GM21529 (cell line): ENCODE measurements around the gene HIVEP2.

Experiments used
- ATAC-seq: cut with Tn5 transposase; IDR thresholded peaks from one replicate; pipeline ENCODE4 v1.9.1; 2021; ENCODE audit not compliant: unreplicated experiment

Gene HIVEP2

GRCh38 chr6:142797159-142797558 lies 147.8 kb downstream of the HIVEP2 start:
- no peak for ATAC-seq

GRCh38 chr6:142796571-142796970 lies 148.4 kb downstream of the HIVEP2 start:
- ATAC-seq = no peak

DNA sequence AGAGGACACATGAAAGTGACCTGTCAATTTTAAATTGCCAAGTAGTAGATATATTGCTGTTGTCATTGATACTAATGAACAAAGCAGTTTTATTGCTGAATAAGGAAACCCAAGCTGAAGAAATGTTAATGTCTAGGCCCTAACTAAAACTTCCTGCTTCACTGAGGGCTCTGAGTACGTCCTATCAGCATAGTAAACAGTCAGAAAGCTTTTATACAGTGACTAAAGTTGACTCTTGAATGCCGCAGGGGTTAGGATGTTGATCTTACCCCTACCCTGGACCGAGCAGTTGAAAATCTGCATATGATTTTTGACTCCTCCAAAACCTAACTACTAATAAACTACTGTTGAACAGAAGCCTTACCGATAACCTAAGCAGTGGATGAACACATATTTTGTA lies 149.0 kb downstream of the HIVEP2 start:
- no peak for ATAC-seq

GRCh38 chr6:142794424-142794823 lies 150.6 kb downstream of the HIVEP2 start:
- no peak for ATAC-seq

DNA sequence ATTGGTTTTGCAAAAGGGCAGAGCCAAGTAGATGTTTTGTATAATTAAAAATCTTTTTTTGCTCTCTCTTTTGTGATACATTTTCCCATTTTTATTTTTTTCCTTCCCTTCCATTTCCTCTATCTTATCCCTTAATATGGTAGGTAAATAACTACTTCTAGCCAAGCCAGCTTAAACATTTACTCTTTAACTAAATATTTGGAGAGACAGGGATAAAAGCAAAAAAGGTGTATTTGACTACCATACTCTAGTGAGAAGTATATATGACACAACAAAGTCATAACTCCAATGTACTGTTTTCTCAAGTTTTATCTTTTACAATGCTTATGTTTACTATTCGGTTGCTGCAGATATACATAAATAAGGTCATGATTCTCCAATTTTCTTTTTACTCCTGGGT lies 154.7 kb downstream of the HIVEP2 start:
- no peak for ATAC-seq

GRCh38 chr6:142787422-142787821 lies 157.6 kb downstream of the HIVEP2 start:
- no peak for ATAC-seq

DNA sequence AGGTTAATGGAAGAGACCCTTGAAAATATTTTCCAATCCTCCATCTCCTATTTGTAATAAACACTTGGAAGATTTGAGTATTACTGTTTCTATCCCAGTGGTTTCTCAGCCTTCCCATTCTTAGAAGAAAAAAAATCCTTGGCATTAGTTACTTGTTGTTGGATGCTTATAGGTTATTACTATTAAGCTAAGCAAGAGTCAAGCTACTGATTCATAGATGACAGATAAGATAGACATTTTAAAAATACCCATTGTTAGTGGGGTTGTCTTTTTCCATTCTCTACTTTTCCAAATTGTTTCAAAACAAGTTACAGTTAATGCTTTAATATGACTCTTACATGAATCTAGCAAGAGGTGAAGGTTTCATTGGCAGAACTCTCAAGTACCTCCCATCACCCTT lies 158.5 kb downstream of the HIVEP2 start:
- no peak for ATAC-seq

- peak; percentile 99 for ATAC-seq
These were observed 160.6 kb downstream of the HIVEP2 start for GRCh38 chr6:142784344-142784743.

- ATAC-seq = no peak
These were observed 161.5 kb downstream of the HIVEP2 start for GRCh38 chr6:142783499-142783898.

GRCh38 chr6:142781129-142781528 lies 163.8 kb downstream of the HIVEP2 start:
- ATAC-seq = no peak

DNA sequence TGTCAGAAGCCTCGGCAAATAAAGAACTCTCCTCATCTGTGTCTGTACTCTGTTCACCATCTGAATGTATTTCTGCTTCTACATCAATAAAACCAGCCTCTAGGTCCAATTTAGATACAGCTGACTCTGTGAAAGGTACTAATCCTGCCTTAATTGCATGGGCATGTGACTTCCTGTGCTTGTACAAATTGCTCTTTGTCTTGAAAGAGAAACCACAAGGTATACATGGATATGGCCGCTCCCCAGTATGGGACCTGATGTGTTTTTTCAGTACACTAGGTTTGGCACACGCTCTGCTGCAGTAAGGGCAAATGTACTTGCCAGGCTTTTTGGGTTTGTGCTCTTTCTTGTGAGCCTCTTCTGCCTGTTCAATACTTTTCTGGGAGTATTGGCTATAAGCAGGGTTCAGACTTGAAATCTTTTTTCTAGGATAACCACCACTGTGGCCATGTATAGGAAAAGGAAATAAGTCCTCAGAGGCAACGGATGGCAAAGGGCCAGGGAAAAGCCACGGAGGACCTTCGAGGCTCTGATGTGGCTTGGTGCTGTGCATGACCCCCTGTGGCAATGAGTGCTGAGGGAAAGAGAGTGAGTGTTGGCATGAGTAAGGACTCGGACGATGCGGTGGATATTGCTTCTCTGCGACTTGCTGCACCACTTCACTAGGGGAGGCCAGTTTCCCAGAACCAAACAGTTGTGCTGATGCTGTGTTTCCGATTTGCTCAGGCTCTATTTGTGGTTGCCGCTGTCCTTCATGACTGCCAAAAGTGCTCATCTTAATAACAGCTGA lies 170.9 kb downstream of the HIVEP2 start:
- no peak for ATAC-seq

DNA sequence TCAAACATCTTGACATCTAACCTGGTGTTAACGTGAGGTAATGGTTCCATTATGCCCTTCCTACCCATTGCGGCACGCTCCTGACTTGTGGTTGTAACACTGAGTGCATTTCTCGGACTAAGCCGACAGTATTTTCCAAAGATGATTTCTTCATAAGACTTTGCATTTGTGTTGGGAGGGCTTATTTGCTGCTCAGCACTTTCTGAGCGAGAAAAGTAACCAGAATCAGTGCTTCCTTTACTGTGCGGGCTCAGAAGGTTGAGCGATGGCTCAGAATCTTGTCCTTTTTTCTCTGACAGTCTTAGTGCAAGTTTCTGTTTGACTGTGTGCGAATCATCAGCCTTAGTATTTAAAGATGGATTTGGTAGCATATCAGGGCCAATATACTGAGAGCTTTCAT lies 171.7 kb downstream of the HIVEP2 start:
- no peak for ATAC-seq

DNA sequence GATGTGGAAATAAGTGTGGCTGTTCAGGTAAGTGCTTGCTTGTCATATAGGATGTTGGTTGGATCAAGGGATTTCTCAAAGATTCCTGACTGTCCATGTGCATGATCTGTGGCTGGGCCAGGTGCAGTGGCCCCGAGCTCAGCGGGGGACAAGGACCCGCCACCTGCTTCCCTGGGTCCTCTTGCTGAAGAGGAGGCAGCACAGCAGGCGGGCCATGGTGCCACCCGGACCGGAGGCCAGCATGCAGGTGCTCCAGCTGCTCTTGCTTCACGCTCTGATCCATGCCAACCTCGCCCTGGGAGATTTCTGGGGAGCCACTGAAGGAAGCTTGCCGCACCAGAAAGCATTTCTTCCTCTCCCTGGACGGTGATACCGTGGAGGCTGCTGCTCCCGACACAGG lies 173.8 kb downstream of the HIVEP2 start:
- ATAC-seq = no peak

GRCh38 chr6:142765306-142765705 lies 179.7 kb downstream of the HIVEP2 start:
- ATAC-seq = no peak

DNA sequence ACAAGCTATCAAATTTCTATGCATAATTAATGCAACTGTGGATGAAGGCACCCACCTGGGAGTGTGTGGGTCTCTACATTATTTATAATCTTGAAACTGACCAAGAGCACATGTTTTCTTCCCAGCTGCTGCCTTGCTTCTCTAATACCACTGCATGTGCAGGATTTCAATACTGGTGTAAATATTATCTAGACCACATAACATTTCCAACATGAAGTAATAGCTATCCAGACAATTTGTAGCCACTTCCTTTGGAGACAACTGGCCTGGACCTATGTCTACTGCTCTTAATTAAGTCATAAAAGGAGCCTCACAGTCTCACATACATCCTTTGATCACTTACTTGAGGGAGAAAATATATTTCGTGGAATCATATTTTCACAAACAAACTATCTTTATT lies 180.7 kb downstream of the HIVEP2 start:
- no peak for ATAC-seq

- ATAC-seq = no peak
These were observed 181.8 kb downstream of the HIVEP2 start for GRCh38 chr6:142763205-142763604.

GRCh38 chr6:142761756-142762155 lies 183.2 kb downstream of the HIVEP2 start:
- peak; percentile 94 for ATAC-seq

DNA sequence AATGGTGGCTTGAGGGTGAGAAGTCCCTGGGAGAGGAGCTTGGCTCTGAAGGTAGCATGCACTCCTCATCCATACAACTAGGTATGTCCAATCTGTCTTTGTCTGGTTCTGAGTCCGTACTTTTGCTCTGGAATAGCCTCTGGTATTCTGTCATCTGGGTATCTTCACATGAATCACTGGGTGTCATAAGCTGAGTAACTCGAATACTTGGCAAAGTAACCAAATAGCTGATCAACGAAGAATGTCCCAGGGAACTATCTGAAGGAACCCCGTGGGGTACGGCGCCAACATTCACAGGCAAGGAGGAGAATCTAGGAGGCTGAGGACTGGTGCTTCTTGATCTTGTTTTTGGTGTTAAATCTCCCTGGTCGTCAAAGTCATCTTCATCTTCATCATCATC lies 184.8 kb downstream of the HIVEP2 start:
- ATAC-seq = no peak

- no peak for ATAC-seq
These were observed 186.3 kb downstream of the HIVEP2 start for GRCh38 chr6:142758629-142759025.

DNA sequence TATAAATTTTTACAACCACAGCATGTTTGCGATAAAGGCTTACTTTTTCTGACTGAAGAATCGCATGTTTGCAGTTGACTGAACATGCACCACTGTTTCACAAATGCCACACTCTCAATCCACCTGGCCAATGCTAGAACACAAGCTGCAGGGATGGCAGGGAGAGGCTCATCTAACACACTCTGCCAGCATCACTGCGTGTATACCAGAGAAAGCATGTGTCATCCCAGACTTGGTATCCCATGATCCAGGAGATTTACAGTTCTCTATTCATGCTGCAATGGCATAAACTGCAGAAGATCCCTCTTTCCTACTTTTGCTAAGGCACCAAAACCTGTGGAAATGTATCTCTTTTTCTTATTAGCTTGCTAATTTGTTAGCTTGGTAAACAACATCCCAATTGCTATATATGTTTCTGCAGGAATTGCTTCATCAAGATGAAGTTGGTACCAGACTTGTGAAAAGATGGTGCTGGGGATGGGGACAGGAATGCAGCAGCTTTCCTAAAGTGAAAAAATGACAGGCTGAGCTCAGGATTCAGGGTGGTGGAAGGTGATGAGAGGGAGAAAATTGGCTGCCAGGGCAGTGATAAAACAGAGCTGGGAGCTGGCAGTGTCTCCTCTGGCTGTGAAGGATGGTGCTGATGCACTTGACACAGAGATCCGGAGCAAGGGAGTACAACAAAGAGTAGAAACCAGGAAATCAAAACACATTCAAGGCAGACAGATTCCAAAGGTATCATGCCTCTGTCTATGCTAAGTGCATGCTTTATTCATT lies 186.9 kb downstream of the HIVEP2 start:
- ATAC-seq = no peak

DNA sequence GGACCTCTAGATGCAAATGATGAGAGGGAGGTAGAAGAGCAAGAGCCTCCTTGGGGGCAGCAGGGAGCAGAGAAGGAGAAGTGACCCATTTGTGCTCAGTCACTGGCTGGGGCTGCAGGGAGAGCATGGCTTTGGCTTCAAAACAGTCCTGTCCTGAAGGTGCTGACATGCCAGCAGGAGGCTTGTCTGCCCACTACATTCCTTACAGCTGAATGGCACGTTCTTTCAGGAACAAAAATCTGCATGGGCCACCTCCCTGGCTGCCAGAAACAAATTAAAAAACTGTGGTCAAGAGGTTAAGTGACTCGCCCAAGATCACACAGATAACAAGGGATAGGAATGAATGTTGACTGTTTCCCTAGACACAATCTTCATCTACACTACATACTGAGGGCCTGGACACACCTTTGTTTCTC lies 188.8 kb downstream of the HIVEP2 start:
- no peak for ATAC-seq

DNA sequence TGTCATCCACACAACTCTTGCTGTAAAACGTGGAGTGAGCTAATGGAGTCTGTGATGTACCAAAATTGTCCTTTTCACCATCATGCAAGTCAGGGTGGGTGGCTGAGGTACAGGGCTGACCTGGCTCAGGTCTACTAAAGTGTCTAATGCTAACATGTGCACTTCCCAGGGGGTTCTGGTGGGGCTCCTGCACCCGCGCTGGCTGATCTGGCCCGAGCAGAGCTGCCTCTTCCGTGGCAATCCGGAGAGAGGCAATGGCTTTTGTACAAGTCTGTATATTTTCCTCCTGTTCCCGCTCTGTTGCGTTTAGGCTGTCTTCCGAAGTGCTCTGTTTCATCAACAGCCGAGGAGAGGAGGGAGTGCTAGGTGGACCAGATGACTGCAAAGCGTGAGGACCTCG lies 191.8 kb downstream of the HIVEP2 start:
- no peak for ATAC-seq
